GM21515 (cell line): ENCODE data around the gene ZNRF1.
"Not testable (repeated sequence)": the region's sequence is repeated elsewhere in the genome, so short reads cannot be mapped to it uniquely, and the experiment has no call there.

Experiments
- ATAC-seq: cut with Tn5 transposase; IDR thresholded peaks from one replicate; pipeline ENCODE4 v1.9.1; 2021; ENCODE audit not compliant: unreplicated experiment

The ZNRF1 gene

DNA sequence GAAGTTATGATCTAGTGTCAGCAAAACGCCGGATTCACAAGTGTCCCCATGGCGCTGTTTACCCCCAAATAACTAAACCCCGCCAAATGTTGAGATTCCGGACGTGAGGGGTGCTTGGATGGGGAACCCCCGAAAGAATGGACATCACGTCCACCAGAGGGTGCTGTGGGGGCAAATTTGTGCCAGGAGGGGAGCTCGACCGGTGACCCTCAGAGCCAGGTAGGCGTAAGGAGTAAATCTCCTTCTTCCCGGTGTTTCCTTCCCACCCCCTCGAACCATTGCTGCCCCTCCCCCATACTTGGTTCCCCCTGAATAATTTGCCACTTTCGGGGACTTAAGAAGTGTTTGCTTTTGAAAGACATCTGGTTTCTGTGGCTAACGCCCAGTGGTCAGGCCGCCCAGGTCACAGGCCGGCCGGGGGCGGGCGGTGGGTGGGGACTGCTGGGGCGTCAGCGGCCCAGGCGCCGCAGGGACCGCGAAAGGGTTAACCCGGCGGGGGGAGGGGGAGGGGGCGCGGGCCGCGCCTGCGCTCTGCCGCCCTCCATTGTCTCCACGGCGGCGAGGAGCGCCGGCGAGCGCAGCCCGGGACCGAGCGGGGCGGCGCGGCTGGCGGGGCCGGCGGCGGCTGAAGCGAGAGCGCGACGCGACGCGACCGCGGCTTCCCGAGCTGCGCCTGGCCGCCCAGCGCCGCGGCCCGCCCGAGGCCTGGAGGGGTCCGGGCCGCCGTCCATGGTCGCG lies at the start of gene ZNRF1:
ZNRF1 (plus strand) TSS at position 544 of the 738 bp plus-strand sequence. CDS start 648 bp downstream, outside the sequence.
- peak; percentile 59 for ATAC-seq

DNA sequence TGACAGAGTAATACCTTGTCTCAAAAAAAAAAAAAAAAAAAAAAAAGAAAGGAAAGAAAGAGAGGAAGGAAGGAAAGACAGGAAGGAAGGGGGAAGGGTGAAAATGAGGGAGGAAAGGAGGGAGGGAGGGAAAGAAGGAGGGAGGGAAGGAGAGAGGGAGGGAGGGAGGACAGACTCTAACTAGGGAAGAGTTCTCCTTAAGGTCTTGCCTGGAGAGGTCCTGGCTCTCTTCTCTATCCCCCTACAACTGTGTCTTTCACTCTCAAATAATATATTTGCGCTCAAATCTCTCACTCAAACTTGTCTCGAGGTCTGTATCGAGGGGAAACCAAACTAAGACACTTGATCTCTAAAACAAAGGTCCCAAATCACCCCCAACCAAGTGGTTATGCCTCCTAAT lies 49.5 kb upstream of the ZNRF1 start:
- no peak for ATAC-seq

DNA sequence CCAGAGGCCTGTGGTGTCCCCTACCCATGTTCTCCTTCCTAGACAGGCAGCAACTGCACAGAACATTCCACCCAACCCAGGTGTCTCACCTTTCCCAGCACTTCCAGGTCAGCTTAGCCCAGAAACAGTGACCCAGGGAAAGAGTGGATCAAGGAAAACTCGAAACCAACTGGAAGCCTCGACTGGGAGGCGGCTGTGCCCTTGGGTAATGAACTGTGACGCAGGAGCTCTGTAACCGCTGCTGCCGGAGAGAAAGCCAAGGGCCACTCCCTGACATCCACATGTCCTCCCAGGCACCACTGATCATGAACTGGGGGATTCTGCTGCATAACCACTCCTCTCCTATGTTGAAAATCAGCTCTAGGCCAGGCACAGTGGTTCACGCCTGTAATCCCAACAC lies 48.3 kb upstream of the ZNRF1 start:
- ATAC-seq: no peak

DNA sequence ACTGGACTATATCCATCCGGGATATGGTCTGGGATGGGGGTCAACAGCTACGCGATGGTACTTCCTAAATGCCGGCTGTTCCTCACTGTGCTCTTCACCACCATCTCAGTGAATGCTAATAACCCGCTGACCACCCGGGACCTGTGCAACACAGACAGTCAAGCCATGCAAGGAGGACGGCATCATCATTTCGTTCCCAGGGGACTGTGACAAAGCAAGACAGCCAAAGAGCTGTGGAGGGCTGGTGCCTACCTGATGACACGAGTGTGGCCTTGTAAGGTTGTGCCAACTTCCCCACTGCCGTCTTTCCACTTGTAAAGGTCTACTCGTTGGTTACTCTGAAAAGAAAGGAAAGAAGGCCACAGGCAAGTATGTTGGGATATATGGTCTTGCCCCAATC lies 47.6 kb upstream of the ZNRF1 start:
- ATAC-seq: no peak

DNA sequence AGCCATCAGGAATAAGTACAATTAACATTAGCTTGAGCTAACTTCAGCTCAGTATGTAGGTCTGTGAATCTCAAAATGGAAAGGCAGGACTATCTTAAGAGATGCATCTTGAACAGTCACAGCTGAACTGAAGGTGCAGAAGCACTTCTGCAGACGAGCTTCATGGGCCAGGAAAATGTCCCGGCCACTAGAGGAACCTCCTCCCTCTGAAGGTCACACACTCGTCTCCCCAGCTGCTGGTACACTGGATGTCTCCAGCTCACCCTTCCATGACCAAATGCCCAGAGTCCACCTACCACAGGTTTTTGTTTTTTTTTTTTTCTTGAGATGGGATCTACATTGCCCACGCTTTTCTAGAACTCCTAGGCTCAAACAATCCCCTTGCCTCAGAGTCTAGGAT lies 47.1 kb upstream of the ZNRF1 start:
- no peak for ATAC-seq

DNA sequence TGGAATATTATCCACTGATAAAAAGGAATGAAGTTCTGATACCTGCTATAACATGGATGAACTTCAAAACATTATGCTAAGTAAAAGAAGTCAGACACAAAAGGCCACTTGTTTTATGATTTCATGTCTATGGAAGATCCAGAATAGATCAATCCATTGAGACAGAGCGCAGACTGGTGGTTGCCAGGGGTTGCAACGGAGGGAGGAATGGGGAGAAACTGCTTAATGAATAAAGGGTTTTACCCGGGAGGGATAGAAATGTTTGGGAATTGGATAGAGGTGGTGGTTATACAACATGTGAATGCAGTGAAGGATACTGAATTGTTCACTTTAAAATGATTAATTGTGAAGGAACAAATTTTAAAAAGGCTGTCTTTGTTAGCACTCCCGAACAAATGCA lies 44.1 kb upstream of the ZNRF1 start:
- ATAC-seq: no peak

DNA sequence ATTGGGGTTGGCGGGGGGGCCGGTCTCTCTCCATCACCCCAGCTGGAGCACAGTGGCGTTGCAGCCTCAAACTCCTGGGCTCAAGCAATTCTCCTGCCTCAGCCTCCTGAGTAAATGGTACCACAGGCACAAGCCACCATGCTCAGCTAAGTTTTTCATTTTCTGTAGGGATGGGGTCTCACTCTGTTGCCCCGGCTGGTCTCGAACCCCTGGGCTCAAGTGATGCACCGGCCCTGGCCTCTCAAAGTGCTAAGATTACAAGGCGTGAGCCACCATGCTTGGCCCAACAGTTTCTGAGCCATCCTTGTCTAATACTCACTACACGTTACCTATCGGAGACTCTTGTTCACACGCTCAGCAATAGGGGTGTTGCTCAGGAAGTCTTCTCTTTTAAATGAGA lies 25.5 kb upstream of the ZNRF1 start:
- ATAC-seq: no peak

DNA sequence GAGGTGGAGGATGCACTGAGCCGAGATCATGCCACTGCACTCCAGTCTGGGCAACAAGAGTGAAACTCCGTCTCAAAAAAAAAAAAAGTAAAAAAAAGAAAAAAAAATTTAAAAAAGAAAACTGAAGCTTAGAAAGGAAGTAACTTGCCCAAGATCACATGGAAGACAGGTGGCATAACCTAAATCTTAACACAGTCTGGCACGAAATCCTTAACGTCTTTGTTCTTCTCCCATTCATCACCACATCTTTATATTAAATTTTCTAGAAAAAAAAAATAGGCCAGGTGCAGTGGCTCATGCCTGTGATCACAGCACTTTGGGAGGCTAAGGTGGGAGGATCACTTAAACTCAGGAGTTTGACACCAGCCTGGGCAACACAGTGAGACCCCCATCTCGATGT lies 23.2 kb upstream of the ZNRF1 start:
- ATAC-seq: no peak

DNA sequence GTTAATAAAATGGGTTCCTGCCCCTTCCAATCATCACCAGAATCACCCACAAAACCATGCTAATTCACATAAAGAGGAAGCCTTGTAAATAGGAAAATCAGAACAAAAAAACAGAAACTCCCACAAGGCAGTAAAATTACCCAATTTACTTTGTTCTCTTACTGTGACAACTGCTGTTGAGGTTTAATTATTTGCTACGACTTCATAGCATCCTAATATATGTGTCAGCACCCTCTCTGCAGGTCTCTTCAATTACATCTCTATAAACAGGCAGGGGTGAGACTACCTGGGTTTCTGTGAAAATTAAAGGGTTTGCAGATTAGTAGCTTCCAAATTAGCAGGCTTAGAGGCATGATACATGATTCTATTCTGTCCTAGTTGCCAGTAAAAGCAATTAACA lies 16.6 kb upstream of the ZNRF1 start:
- no peak for ATAC-seq

DNA sequence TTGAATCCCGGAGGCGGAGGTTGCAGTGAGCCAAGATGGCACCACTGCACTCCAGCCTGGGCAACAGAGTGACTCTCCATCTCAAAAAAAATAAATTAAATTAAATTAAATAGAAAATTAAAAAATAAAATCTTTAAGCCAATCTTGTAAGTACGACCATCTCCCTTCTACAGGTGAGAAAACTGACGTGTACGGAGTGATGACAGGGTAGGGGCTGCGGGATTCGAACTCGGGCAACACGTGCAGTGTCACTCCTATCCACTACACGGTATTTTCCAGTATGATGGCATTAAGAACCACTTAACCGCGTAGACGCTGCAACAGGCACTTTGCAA lies 14.7 kb upstream of the ZNRF1 start:
- ATAC-seq: no peak

DNA sequence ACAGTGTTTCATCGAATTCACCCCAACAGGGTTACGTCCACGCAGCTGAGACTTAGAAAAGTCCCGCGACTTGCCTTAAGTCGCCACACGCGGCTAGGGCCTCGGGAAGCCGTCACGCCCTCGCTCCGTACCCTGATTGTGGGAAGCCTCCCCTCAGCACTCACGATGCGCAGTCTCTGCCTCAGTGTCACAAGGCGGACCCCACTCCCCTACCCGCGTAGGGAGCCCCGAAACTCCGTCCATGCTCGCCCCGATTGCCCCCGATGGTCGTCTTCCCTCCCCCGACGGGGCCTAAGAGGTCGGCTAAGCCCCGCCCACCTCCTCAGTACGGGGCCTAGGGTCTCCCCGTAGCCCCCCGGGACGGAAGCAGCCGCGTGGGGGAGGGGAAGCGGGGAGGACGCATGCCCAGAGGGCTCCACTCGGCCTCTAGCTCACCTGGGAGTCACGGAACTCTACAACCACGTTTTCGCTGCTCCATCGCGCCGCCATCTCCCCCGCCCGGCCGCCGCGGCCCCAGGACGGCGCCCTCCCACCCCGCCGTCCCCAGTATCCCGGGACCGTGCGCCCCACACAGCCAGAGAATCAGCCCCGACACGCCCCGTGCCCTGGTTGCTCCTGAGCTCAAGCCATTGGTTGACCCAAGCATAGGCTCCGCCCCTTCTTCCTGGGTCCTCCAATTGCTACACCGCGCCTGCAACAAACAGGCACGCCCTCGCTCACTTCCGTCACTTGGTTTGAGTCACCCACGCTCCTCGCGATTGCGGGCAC lies 14.1 kb upstream of the ZNRF1 start, which contains the start of gene WDR59:
WDR59 (minus strand) TSS at position 595 of the 768 bp plus-strand sequence; CDS start at position 489, 106 bp downstream.
- ATAC-seq: peak; percentile 99

DNA sequence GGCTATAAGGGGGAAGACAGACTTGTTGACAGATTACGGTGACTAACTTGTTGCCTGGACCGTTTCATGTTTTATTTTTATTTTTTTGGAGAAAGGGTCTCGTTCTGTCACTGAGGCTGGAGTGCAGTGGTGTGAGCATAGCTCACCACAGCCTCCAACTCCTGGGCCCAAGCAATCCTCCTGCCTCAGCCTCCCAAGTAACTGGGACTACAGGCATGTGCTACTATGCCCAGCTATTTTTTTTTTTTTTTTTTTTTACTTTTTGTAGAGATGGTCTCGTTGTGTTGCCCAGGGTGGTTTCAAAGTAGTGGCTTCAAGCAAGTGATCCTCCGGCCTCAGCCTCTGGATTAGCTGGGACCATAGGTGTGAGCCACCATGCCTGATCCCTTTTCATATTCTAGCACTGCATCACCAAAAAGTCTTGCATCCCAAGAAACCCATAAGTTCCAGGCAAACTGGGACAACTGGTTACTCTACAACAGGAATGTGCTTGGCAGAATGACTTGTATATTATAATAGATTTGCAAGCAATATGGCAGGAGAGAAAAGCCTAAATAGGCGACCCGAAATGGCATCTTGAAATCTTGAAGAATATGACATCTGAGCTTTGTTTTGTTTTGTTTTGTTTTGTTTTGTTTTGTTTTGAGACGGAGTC lies 11.7 kb upstream of the ZNRF1 start:
- no peak for ATAC-seq

DNA sequence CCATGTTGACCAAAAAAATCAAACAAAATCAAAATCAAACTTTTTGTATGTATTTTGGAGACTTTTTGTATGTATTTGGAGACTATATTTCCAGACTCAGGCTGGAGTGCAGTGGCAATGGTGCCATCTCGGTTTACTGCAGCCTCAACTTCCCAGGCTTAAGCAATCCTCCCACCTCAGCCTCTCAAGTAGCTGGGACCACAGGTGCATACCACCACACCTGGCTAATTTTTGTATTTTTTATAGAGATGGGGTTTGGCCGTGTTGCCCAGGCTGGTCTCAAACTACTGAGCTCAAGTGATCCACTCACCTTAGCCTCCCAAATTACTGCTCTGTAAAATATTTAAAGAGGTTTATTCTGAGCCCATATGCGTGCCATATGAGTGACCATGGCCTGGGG lies 9.0 kb upstream of the ZNRF1 start:
- ATAC-seq: not testable (repeated sequence)

DNA sequence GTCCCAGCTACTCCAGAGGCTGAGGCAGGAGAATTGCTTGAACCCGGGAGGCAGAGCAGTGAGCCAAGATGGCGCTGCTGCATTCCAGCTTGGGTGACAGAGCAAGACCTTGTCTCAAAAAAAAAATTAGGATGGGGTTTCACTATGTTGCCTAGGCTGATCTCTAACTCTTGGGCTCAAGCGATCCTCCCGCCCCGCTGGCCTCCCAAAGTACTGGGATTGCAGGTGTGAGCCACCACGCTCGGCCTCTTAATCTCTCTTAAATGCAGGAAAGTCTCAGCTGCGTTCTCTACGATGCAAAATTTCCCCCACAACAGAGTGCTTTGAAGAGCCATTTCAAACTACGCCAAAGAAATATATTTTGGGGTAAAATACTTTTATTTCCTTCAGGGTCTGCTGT lies 8.0 kb upstream of the ZNRF1 start:
- no peak for ATAC-seq

DNA sequence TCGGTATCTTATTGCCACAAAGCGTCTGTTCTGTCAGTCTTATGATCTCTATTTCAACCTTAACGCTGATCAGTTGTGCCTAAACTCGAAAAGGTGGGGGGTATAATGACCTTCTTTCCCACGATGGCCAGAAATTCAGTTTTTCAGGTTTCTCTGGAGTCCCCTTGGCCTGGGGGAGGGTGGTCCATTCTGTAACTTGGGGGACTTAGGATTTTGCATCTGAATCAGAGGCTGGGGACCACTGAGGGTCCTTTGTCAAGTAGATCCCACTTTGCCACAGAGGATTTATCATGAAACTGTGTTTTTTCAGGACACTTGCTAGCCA lies 7.6 kb upstream of the ZNRF1 start:
- no peak for ATAC-seq

DNA sequence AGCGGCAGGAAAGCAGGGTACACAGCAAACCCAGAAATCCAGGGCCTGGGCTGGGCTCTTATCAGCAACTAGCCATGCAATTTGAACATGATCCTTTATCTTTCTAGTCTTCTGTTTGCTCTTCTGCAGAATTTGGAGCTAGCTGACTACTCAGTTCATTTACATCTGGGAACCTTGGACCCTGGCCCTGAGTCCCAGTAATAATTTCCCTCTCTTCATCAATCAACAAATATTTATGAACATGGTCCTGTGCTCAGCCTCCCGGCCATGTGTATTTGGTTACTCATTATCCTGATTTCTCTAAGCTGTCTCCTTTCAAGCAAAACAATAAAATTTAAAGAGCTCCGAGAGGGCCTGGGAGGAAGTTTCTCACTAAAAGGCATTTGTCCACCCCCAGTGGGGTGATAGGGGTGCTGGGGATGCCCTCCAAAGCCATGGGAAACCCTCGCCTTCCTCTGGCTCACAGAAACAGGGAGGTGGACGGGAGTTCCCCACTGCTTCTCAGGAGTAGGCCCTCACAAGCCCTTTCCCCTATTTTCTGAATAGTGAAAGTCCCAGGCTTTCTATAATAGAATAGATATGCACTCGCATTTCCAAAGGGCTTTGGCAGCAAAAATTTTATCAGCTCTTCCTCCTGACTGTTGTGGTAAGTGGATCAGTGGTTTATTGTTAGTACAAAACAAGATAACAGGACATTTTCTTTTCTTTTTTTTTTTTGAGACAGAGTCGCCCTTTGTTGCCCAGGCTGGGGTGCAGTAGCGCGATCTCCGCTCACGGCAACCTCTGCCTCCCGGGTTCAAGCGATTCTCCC lies 7.0 kb upstream of the ZNRF1 start:
- no peak for ATAC-seq

DNA sequence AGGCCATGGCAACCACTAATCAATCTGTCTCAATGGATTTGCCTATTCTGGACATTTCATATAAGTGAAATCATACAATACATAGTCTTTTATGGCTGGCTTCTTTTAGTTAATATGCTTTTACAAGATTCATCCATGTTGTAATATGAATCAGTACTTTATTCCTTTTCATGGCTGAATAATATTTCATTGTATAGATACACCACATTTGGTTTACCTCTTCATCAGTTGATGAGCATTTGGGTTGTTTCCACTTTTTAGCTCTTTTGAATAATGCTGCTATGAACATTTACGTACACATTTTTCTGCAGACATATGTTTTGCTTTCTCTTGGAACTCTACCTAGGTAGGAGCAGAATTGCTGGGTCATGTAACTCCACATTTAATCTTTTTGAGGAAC lies 2.8 kb upstream of the ZNRF1 start:
- ATAC-seq: no peak

DNA sequence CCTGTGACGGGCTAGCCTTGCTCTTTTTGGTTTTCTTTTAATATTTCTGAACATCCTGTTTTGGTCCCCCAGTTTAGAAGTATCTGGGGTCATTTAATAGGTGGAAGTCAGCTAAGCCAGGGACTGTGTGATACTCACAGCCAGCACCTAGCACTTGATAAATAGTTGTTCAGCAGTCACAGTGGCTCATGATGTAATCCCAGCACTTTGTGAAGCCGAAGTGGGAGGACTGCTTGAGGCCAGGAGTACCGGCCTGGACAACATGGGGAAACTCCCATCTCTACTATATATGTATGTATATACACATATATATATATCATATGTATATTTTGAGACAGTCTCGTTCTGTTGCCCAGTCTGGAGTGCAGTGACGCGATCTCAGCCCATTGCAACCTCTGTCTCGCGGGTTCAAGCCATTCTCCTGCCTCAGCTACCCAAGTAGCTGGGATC lies 1.8 kb upstream of the ZNRF1 start:
- no peak for ATAC-seq

DNA sequence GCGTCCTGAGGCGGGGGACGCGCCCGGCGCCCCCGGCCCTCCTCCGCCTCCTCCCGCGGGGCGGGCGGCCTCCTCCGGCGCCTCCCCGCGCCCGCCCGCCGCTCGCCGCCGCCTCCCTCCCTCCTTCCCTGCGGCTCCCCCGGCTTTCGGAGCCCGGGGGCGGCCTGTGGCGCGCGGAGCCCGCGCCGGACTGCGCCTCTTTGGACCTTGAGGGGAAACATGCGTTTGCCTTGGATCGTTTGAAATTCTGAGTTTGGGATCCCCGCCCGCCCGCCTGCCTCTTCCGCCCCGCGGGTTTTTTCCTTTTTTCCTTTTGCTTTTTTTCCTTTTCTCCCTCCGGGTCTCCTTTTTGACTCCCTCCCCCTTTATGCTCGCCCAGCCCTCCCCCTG lies 390 bp downstream of the ZNRF1 start:
- ATAC-seq: peak; percentile 38

DNA sequence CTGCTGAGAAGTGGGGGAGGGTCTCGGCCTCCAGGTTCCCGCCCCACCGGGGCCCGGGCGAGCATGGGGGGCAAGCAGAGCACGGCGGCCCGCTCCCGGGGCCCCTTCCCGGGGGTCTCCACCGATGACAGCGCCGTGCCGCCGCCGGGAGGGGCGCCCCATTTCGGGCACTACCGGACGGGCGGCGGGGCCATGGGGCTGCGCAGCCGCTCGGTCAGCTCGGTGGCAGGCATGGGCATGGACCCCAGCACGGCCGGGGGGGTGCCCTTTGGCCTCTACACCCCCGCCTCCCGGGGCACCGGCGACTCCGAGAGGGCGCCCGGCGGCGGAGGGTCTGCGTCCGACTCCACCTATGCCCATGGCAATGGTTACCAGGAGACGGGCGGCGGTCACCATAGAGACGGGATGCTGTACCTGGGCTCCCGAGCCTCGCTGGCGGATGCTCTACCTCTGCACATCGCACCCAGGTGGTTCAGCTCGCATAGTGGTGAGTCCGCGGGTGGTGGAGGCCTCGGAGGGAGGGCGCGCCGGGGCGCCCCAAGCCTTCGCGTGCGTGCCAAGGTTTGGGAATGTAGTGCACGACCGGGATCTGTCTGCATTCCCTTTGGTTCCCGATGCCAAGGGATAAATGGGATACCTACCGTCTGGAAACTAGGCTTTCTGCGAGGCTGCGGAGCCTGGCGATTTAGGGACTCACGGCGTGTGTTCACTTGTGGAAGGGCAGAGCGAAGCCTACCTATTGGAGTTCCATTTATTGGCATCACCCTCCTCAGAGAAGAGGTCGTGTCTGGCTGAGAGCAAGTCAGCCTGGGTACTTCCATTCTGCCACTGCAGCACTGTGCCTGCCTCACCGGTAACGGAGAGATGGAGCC lies 1.0 kb downstream of the ZNRF1 start:
- ATAC-seq: peak; percentile 33
